PFSK-1 (cell line): ENCODE data around the gene BZW1.

Experiments used
- FOXP2 ChIP-seq: optimal IDR thresholded peaks from 2 replicates; pipeline ENCODE3; 2011; ENCODE audit warnings: borderline replicate concordance, control low read depth, inconsistent platforms; ENCODE audit not compliant: insufficient read depth; ENCODE audit errors: extremely low read length, extremely low read depth
- POLR2AphosphoS5 ChIP-seq: IDR thresholded peaks from 2 replicates; pipeline ENCODE4 v1.6.1; 2012; ENCODE audit warnings: low read depth, mild to moderate bottlenecking, control low read depth, low read length, moderate library complexity
- SIN3A ChIP-seq: IDR thresholded peaks from 2 replicates; pipeline ENCODE4 v1.6.1; 2012; ENCODE audit warnings: mild to moderate bottlenecking, low read length, moderate library complexity, borderline replicate concordance; ENCODE audit not compliant: insufficient read depth
- TF ChIP-seq, protein P1 (sequence below), 2 experiments: IDR thresholded peaks; 2 replicates each; pipeline versions ENCODE4 v1.6.1 to v1.8.0; 2011 to 2012; ENCODE audit warnings: low read depth in 2 of 2, low read length in 2 of 2, control low read depth in 1 of 2, inconsistent platforms in 1 of 2, mild to moderate bottlenecking in 1 of 2, moderate library complexity in 1 of 2; ENCODE audit not compliant: insufficient read depth in 1 of 2

DNA sequence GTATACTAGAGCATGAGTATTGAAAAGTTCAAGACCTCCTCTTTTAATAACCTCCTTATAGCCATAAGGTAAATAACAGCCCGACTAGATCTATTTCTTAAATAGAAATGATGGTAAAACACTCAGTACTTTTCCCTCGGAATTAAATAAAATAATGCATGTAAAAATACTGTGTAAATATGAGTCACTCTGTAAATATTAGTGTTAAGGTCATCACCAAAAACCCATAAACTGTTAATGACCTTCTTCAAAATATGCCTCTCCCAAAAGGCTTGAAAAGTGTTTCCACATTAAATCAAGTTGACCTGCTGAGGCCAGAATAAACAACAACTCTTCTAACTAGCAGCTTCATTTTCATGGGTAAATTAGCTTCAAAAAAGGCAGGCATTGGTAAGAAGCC, 25.3 kb upstream of the BZW1 start:
- no peak for TF ChIP-seq POLR2AphosphoS5
- TF ChIP-seq FOXP2: no peak
- TF ChIP-seq, protein P1, sequence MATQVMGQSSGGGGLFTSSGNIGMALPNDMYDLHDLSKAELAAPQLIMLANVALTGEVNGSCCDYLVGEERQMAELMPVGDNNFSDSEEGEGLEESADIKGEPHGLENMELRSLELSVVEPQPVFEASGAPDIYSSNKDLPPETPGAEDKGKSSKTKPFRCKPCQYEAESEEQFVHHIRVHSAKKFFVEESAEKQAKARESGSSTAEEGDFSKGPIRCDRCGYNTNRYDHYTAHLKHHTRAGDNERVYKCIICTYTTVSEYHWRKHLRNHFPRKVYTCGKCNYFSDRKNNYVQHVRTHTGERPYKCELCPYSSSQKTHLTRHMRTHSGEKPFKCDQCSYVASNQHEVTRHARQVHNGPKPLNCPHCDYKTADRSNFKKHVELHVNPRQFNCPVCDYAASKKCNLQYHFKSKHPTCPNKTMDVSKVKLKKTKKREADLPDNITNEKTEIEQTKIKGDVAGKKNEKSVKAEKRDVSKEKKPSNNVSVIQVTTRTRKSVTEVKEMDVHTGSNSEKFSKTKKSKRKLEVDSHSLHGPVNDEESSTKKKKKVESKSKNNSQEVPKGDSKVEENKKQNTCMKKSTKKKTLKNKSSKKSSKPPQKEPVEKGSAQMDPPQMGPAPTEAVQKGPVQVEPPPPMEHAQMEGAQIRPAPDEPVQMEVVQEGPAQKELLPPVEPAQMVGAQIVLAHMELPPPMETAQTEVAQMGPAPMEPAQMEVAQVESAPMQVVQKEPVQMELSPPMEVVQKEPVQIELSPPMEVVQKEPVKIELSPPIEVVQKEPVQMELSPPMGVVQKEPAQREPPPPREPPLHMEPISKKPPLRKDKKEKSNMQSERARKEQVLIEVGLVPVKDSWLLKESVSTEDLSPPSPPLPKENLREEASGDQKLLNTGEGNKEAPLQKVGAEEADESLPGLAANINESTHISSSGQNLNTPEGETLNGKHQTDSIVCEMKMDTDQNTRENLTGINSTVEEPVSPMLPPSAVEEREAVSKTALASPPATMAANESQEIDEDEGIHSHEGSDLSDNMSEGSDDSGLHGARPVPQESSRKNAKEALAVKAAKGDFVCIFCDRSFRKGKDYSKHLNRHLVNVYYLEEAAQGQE (IDR thresholded peaks at IDR 0.05; ENCODE audit: insufficient read depth in 1 of 2, low read depth in 2 of 2, low read length in 2 of 2): no peak
- no peak for TF ChIP-seq SIN3A
